ENCODE measurements around the gene MSGN1.

MSGN1 gene

GRCh38 chr2:17858064-17858463, 41.8 kb downstream of the MSGN1 start:
- Histone ChIP-seq H3K9me3 (ENCODE audit: low read length) (no peaks in the 10 kb centered on the region), H3K9ac (ENCODE audit: low read length) (no peak overlapping the region), H3F3A (ENCODE audit: insufficient read depth, low read length) (no peaks in the 10 kb centered on the region), H3K4me1 (ENCODE audit: insufficient read depth, low read length, severe bottlenecking) (no peaks in the 10 kb centered on the region), H3K79me2 (ENCODE audit: insufficient read depth, low read length) (no peaks in the 10 kb centered on the region), H4K20me1 (ENCODE audit: insufficient read depth, low read length) (no peaks in the 10 kb centered on the region), H3K4me3 (ENCODE audit: low read depth, low read length, poor library complexity, severe bottlenecking) (no peak overlapping the region), H3K4me2 (ENCODE audit: low read length) (no peak overlapping the region), H3K36me3 (ENCODE audit: insufficient read depth, low read length) (no peaks in the 10 kb centered on the region), H3K27me3 (ENCODE audit: insufficient read depth, low read length) (no peaks in the 10 kb centered on the region), H2AFZ (ENCODE audit: low read length) (no peak overlapping the region), H3K27ac (ENCODE audit: low read depth, low read length, poor library complexity, severe bottlenecking) (no peak overlapping the region), H3K9me2 (ENCODE audit: low read depth, low read length) (no peaks in the 10 kb centered on the region)
- TF ChIP-seq, protein P1, sequence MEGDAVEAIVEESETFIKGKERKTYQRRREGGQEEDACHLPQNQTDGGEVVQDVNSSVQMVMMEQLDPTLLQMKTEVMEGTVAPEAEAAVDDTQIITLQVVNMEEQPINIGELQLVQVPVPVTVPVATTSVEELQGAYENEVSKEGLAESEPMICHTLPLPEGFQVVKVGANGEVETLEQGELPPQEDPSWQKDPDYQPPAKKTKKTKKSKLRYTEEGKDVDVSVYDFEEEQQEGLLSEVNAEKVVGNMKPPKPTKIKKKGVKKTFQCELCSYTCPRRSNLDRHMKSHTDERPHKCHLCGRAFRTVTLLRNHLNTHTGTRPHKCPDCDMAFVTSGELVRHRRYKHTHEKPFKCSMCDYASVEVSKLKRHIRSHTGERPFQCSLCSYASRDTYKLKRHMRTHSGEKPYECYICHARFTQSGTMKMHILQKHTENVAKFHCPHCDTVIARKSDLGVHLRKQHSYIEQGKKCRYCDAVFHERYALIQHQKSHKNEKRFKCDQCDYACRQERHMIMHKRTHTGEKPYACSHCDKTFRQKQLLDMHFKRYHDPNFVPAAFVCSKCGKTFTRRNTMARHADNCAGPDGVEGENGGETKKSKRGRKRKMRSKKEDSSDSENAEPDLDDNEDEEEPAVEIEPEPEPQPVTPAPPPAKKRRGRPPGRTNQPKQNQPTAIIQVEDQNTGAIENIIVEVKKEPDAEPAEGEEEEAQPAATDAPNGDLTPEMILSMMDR (IDR thresholded peaks at IDR 0.05; ENCODE audit: low read length), result no peak
- TF ChIP-seq EZH2 (IDR thresholded peaks at IDR 0.05; ENCODE audit: borderline replicate concordance, low read length), result no peak

GRCh38 chr2:17863539-17863938, 47.3 kb downstream of the MSGN1 start:
- Histone ChIP-seq H3F3A (ENCODE audit: insufficient read depth, low read length) (no peaks in the 10 kb centered on the region), H3K4me3 (ENCODE audit: low read depth, low read length, poor library complexity, severe bottlenecking) (no peak overlapping the region), H3K9ac (ENCODE audit: low read length) (no peak overlapping the region), H3K4me2 (ENCODE audit: low read length) (no peak overlapping the region), H3K27ac (ENCODE audit: low read depth, low read length, poor library complexity, severe bottlenecking) (no peak overlapping the region), H4K20me1 (ENCODE audit: insufficient read depth, low read length) (no peaks in the 10 kb centered on the region), H3K27me3 (ENCODE audit: insufficient read depth, low read length) (no peaks in the 10 kb centered on the region), H3K9me2 (ENCODE audit: low read depth, low read length) (no peaks in the 10 kb centered on the region), H3K9me3 (ENCODE audit: low read length) (no peaks in the 10 kb centered on the region), H3K4me1 (ENCODE audit: insufficient read depth, low read length, severe bottlenecking) (no peaks in the 10 kb centered on the region), H3K79me2 (ENCODE audit: insufficient read depth, low read length) (no peaks in the 10 kb centered on the region), H3K36me3 (ENCODE audit: insufficient read depth, low read length) (no peaks in the 10 kb centered on the region), H2AFZ (ENCODE audit: low read length) (no peak overlapping the region)
- TF ChIP-seq, protein P1 (IDR thresholded peaks at IDR 0.05; ENCODE audit: low read length), result no peak
- no peak for TF ChIP-seq EZH2 (IDR thresholded peaks at IDR 0.05; ENCODE audit: borderline replicate concordance, low read length)

DNA sequence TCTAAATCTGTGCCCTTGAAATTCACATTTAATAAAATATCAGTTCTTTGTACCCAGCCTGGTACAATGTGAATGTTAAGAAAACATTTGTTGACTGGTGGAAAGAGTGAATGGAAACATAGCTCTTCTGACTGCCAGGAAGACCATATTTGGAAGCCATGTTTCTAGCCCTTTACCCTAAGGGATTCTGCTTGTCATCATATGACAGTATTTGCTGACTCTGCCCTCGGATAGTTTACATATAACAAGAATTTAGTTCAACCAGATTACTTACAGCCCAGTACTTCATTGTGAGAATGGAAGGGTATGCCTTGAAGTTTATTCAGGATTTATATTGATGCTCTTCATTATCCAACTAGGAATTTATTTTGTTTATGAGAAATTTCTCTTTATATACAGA, 48.4 kb downstream of the MSGN1 start:
- H3K9me2 ChIP-seq (ENCODE audit: low read depth, low read length), result no peaks in the 10 kb centered on the region
- H3K9me3 ChIP-seq (ENCODE audit: low read length), result no peaks in the 10 kb centered on the region
- no peak overlapping the region for H3K4me2 ChIP-seq (ENCODE audit: low read length)
- H3F3A ChIP-seq (ENCODE audit: insufficient read depth, low read length), result no peaks in the 10 kb centered on the region
- H2AFZ ChIP-seq (ENCODE audit: low read length), result no peak overlapping the region
- no peak overlapping the region for H3K9ac ChIP-seq (ENCODE audit: low read length)
- no peaks in the 10 kb centered on the region for H4K20me1 ChIP-seq (ENCODE audit: insufficient read depth, low read length)
- TF ChIP-seq, protein P1 (IDR thresholded peaks at IDR 0.05; ENCODE audit: low read length), result no peak
- TF ChIP-seq EZH2 (IDR thresholded peaks at IDR 0.05; ENCODE audit: borderline replicate concordance, low read length), result no peak
- no peak overlapping the region for H3K27ac ChIP-seq (ENCODE audit: low read depth, low read length, poor library complexity, severe bottlenecking)
- H3K4me1 ChIP-seq (ENCODE audit: insufficient read depth, low read length, severe bottlenecking), result no peaks in the 10 kb centered on the region
- no peak overlapping the region for H3K4me3 ChIP-seq (ENCODE audit: low read depth, low read length, poor library complexity, severe bottlenecking)
- H3K79me2 ChIP-seq (ENCODE audit: insufficient read depth, low read length), result no peaks in the 10 kb centered on the region
- H3K27me3 ChIP-seq (ENCODE audit: insufficient read depth, low read length), result 0 out of 2 replicates have a peak, but pooled peaks cover 4% of the 10 kb centered on the region
- H3K36me3 ChIP-seq (ENCODE audit: insufficient read depth, low read length), result no peaks in the 10 kb centered on the region

Data from OCI-LY1 (cell line).